BLaER1 treated with 17β-estradiol and CSF1 and Interleukin-3, amounts not matched to agents 10 nM and 100 nM (cell line): ENCODE data around the gene KLLN.
A peak's percentile ranks its signal among the peaks of the same experiment; 100 is the strongest.
"Not testable (repeated sequence)": the region's sequence is repeated elsewhere in the genome, so short reads cannot be mapped to it uniquely, and the experiment has no call there.

Source experiments
- H3K27ac ChIP-seq, 11 experiments: shearing (Covaris generic); formaldehyde crosslinking; 2 replicates each; pipeline ENCODE4 v1.8.1; 2022
- H3K27me3 ChIP-seq, 11 experiments: shearing (Covaris generic); formaldehyde crosslinking; 2 replicates each; pipeline ENCODE4 v1.8.1; 2022
- H3K36me3 ChIP-seq, 11 experiments: shearing (Covaris generic); formaldehyde crosslinking; 2 replicates each; pipeline ENCODE4 v1.8.1; 2022
- H3K4me1 ChIP-seq, 10 experiments: shearing (Covaris generic); formaldehyde crosslinking; 2 replicates each; pipeline ENCODE4 v1.8.1; 2022
- H3K4me2 ChIP-seq, 11 experiments: shearing (Covaris generic); formaldehyde crosslinking; 2 replicates each; pipeline ENCODE4 v1.8.1; 2022
- H3K4me3 ChIP-seq, 10 experiments: shearing (Covaris generic); formaldehyde crosslinking; 2 replicates each; pipeline ENCODE4 v1.8.1; 2022
- H3K9ac ChIP-seq, 11 experiments: shearing (Covaris generic); formaldehyde crosslinking; 2 replicates each; pipeline ENCODE4 v1.8.1; 2022
- H3K9me3 ChIP-seq, 11 experiments: shearing (Covaris generic); formaldehyde crosslinking; replicated peaks in 1 of 11; 2 replicates each; pipeline ENCODE4 v1.8.1; 2022
- H4K20me1 ChIP-seq, 11 experiments: shearing (Covaris generic); formaldehyde crosslinking; 2 replicates each; pipeline ENCODE4 v1.8.1; 2022
- Cebpa-rat ChIP-seq, 11 experiments: shearing (Covaris generic); IDR thresholded peaks; 2 replicates each; pipeline ENCODE4 v1.8.1; 2022

KLLN gene

GRCh38 chr10:87869773-87870551 is 6.6 kb upstream of the KLLN start:
- Histone ChIP-seq H3K9me3 (no peaks in the 10 kb centered on the region), H3K4me1 (peaks cover 17 to 59% (median 43%) of the 10 kb centered on the region in 10 experiments), H4K20me1 (peaks cover 63 to 100% (median 96%) of the 10 kb centered on the region in 11 experiments), H3K4me2 (peak overlapping the region in 10 of 11 experiments; percentile 14 to 94 (median 81); a peak in 20 of 22 replicates), H3K9ac (peak overlapping the region in 1 of 11 experiments; percentile 36; a peak in 1 of 22 replicates), H3K36me3 (peaks cover 13 to 52% (median 20%) of the 10 kb centered on the region in 11 experiments; a peak in 18 of 22 replicates), H3K27me3 (no peaks in the 10 kb centered on the region), H3K4me3 (peak overlapping the region in 1 of 10 experiments; percentile 23; a peak in 2 of 20 replicates), H3K27ac (0 out of 22 replicates have a peak overlapping the region, but pooled peaks of 1 of the 11 experiments have one; percentile 7)
- TF ChIP-seq Cebpa-rat (IDR thresholded peaks at IDR 0.05), result no peak

GRCh38 chr10:87869139-87869538 is 5.8 kb upstream of the KLLN start:
- H3K4me2 ChIP-seq, result peak overlapping the region; percentile 74 to 94 (median 81)
- H3K36me3 ChIP-seq, result peaks cover 13 to 51% (median 20%) of the 10 kb centered on the region in 11 experiments; a peak in 18 of 22 replicates
- peak overlapping the region; percentile 73 to 91 (median 84); a peak in 17 of 20 replicates for H3K4me3 ChIP-seq
- peaks cover 17 to 52% (median 40%) of the 10 kb centered on the region in 10 experiments for H3K4me1 ChIP-seq
- not testable (repeated sequence) for H3K27me3 ChIP-seq, H3K9me3 ChIP-seq
- peaks cover 71 to 100% (median 96%) of the 10 kb centered on the region in 11 experiments for H4K20me1 ChIP-seq
- H3K27ac ChIP-seq, result peak overlapping the region in 2 of 11 experiments; percentile 4 to 13; a peak in 3 of 22 replicates
- peak overlapping the region in 7 of 11 experiments; percentile 11 to 96 (median 34); a peak in 8 of 22 replicates for H3K9ac ChIP-seq

- H3K4me2 ChIP-seq, result peak overlapping the region; percentile 74 to 94 (median 81); a peak in 21 of 22 replicates
- peaks cover 15 to 43% (median 34%) of the 10 kb centered on the region in 10 experiments for H3K4me1 ChIP-seq
- no peak for TF ChIP-seq Cebpa-rat (IDR thresholded peaks at IDR 0.05)
- H3K9me3 ChIP-seq, result no peaks in the 10 kb centered on the region
- peak overlapping the region; percentile 58 to 98 (median 96); a peak in 21 of 22 replicates for H3K9ac ChIP-seq
- H3K4me3 ChIP-seq, result peak overlapping the region; percentile 73 to 91 (median 84)
- H3K27me3 ChIP-seq, result no peaks in the 10 kb centered on the region
- peak overlapping the region; percentile 4 to 98 (median 93); a peak in 19 of 22 replicates for H3K27ac ChIP-seq
- H3K36me3 ChIP-seq, result peaks cover 8 to 47% (median 20%) of the 10 kb centered on the region in 11 experiments; a peak in 18 of 22 replicates
- peaks cover 68 to 95% (median 90%) of the 10 kb centered on the region in 11 experiments for H4K20me1 ChIP-seq
Measured at GRCh38 chr10:87868277-87868676, 4.9 kb upstream of the KLLN start.

GRCh38 chr10:87867453-87867852 is 4.1 kb upstream of the KLLN start:
- H3K9me3 ChIP-seq, result no peaks in the 10 kb centered on the region
- H3K4me1 ChIP-seq, result peaks cover 10 to 38% (median 30%) of the 10 kb centered on the region in 10 experiments
- peak overlapping the region; percentile 58 to 98 (median 96); a peak in 18 of 22 replicates for H3K9ac ChIP-seq
- peaks cover under 1 to 39% (median 13%) of the 10 kb centered on the region in 11 experiments; a peak in 17 of 22 replicates for H3K36me3 ChIP-seq
- H4K20me1 ChIP-seq, result peaks cover 60 to 87% (median 82%) of the 10 kb centered on the region in 11 experiments
- H3K27me3 ChIP-seq, result no peaks in the 10 kb centered on the region
- peak overlapping the region; percentile 73 to 91 (median 84) for H3K4me3 ChIP-seq
- peak overlapping the region; percentile 74 to 94 (median 81); a peak in 18 of 22 replicates for H3K4me2 ChIP-seq
- TF ChIP-seq Cebpa-rat (IDR thresholded peaks at IDR 0.05), result no peak
- peak overlapping the region; percentile 42 to 98 (median 94); a peak in 18 of 22 replicates for H3K27ac ChIP-seq

- Histone ChIP-seq H4K20me1 (peaks cover 57 to 78% (median 73%) of the 10 kb centered on the region in 11 experiments), H3K27ac (peak overlapping the region; percentile 64 to 98 (median 96); a peak in 19 of 22 replicates)
Measured at GRCh38 chr10:87866412-87866974, 3.2 kb upstream of the KLLN start.

GRCh38 chr10:87865241-87865881 is 2.0 kb upstream of the KLLN start:
- peaks cover 0 to 20% (median 0%) of the 10 kb centered on the region in 11 experiments; a peak in 7 of 22 replicates for H3K36me3 ChIP-seq
- no peak for TF ChIP-seq Cebpa-rat (IDR thresholded peaks at IDR 0.05)
- H3K9ac ChIP-seq, result peak overlapping the region; percentile 93 to 98 (median 96)
- peak overlapping the region; percentile 73 to 91 (median 84) for H3K4me3 ChIP-seq
- H3K27ac ChIP-seq, result peak overlapping the region; percentile 83 to 98 (median 96); a peak in 21 of 22 replicates
- H3K4me1 ChIP-seq, result peaks cover 20 to 37% (median 32%) of the 10 kb centered on the region in 10 experiments
- no peaks in the 10 kb centered on the region for H3K9me3 ChIP-seq
- H4K20me1 ChIP-seq, result peaks cover 54 to 67% (median 62%) of the 10 kb centered on the region in 11 experiments
- H3K4me2 ChIP-seq, result peak overlapping the region; percentile 67 to 94 (median 82)
- H3K27me3 ChIP-seq, result no peaks in the 10 kb centered on the region

More at GRCh38 chr10:87866412-87866974, 3.2 kb upstream of the KLLN start:
- peak overlapping the region; percentile 73 to 91 (median 84) for H3K4me3 ChIP-seq
- H3K4me2 ChIP-seq, result peak overlapping the region; percentile 67 to 94 (median 82); a peak in 21 of 22 replicates
- peak overlapping the region; percentile 93 to 98 (median 96) for H3K9ac ChIP-seq
- TF ChIP-seq Cebpa-rat (IDR thresholded peaks at IDR 0.05), result no peak
- peaks cover 11 to 37% (median 31%) of the 10 kb centered on the region in 10 experiments for H3K4me1 ChIP-seq
- H3K9me3 ChIP-seq, result no peaks in the 10 kb centered on the region
- H3K36me3 ChIP-seq, result peaks cover 0 to 30% (median 7%) of the 10 kb centered on the region in 11 experiments; a peak in 16 of 22 replicates
- H3K27me3 ChIP-seq, result no peaks in the 10 kb centered on the region

GRCh38 chr10:87864496-87865059 is 1.2 kb upstream of the KLLN start:
- Histone ChIP-seq H4K20me1 (peaks cover 53 to 59% (median 55%) of the 10 kb centered on the region in 11 experiments), H3K27me3 (no peaks in the 10 kb centered on the region), H3K9ac (peak overlapping the region; percentile 93 to 98 (median 96)), H3K4me1 (peaks cover 22 to 33% (median 29%) of the 10 kb centered on the region in 10 experiments), H3K4me3 (peak overlapping the region; percentile 73 to 91 (median 84)), H3K4me2 (peak overlapping the region; percentile 67 to 94 (median 82)), H3K9me3 (no peaks in the 10 kb centered on the region), H3K27ac (peak overlapping the region; percentile 83 to 98 (median 96)), H3K36me3 (peaks cover 0 to 14% (median 0%) of the 10 kb centered on the region in 11 experiments; a peak in 7 of 22 replicates)
- no peak for TF ChIP-seq Cebpa-rat (IDR thresholded peaks at IDR 0.05)

- Histone ChIP-seq H3K27ac (peak overlapping the region; percentile 83 to 98 (median 96)), H3K4me3 (peak overlapping the region; percentile 73 to 91 (median 84)), H4K20me1 (peaks cover 48 to 54% (median 50%) of the 10 kb centered on the region in 11 experiments), H3K9ac (peak overlapping the region; percentile 93 to 98 (median 96)), H3K4me1 (peaks cover 18 to 28% (median 24%) of the 10 kb centered on the region in 10 experiments), H3K4me2 (peak overlapping the region; percentile 67 to 98 (median 82))
- not testable (repeated sequence) for H3K9me3 ChIP-seq, H3K27me3 ChIP-seq, H3K36me3 ChIP-seq
Measured at GRCh38 chr10:87863951-87864495, 690 bp upstream of the KLLN start.
